ENCODE measurements around the gene LST1. TPM values are rescaled to one million over a fixed set of nuclear protein-coding genes. Genes with fewer than 3 reads are reported as not detected.

Gene LST1
- total RNA-seq, 4 donors from 2014 or later, result 1.9 to 9.3 (median 6.8) TPM

- H3K9me3 ChIP-seq, result no peaks in the 10 kb centered on the region
- DNase-seq (ENCODE audit: extremely low spot score), result no peak
- peak overlapping the region in 2 of 4 donors; percentile 28 to 34 for H3K27ac ChIP-seq (replicated peaks in 1 of 4)
- peak overlapping the region; percentile 9 to 40 (median 17) for H3K4me3 ChIP-seq
- TF ChIP-seq, protein P1, sequence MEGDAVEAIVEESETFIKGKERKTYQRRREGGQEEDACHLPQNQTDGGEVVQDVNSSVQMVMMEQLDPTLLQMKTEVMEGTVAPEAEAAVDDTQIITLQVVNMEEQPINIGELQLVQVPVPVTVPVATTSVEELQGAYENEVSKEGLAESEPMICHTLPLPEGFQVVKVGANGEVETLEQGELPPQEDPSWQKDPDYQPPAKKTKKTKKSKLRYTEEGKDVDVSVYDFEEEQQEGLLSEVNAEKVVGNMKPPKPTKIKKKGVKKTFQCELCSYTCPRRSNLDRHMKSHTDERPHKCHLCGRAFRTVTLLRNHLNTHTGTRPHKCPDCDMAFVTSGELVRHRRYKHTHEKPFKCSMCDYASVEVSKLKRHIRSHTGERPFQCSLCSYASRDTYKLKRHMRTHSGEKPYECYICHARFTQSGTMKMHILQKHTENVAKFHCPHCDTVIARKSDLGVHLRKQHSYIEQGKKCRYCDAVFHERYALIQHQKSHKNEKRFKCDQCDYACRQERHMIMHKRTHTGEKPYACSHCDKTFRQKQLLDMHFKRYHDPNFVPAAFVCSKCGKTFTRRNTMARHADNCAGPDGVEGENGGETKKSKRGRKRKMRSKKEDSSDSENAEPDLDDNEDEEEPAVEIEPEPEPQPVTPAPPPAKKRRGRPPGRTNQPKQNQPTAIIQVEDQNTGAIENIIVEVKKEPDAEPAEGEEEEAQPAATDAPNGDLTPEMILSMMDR (IDR thresholded peaks at IDR 0.05), result no peak
- TF ChIP-seq EP300 (IDR thresholded peaks at IDR 0.05), result no peak
- no peak for TF ChIP-seq POLR2A (IDR thresholded peaks at IDR 0.05; ENCODE audit: low read depth)
- TF ChIP-seq POLR2AphosphoS5 (IDR thresholded peaks at IDR 0.05), result no peak
- WGBS, result 57% methylated on average over 7 of the region's 7 CpGs
- no peaks in the 10 kb centered on the region for H3K36me3 ChIP-seq
- no peaks in the 10 kb centered on the region for H3K27me3 ChIP-seq
- intact Hi-C loops (cut with DNase I), result no loop called here
- H3K4me1 ChIP-seq, result peaks cover 3 to 5% (median 4%) of the 10 kb centered on the region in 4 donors
These were observed 29.7 kb downstream of the LST1 start for GRCh38 chr6:31615748-31616147.

- no peaks in the 10 kb centered on the region for H3K27me3 ChIP-seq
- intact Hi-C loops (cut with DNase I), result no loop called here
- H3K27ac ChIP-seq (replicated peaks in 1 of 4), result no peak overlapping the region
- DNase-seq (ENCODE audit: extremely low spot score), result no peak
- no peaks in the 10 kb centered on the region for H3K9me3 ChIP-seq
- WGBS, result 72% methylated on average over 2 of the region's 2 CpGs
- peaks cover 10 to 13% (median 13%) of the 10 kb centered on the region in 4 donors for H3K4me1 ChIP-seq
- TF ChIP-seq EP300 (IDR thresholded peaks at IDR 0.05) (no peak), POLR2A (IDR thresholded peaks at IDR 0.05; ENCODE audit: low read depth) (no peak), POLR2AphosphoS5 (IDR thresholded peaks at IDR 0.05) (no peak)
- TF ChIP-seq, protein P1 (IDR thresholded peaks at IDR 0.05), result no peak
- H3K4me3 ChIP-seq, result no peak overlapping the region
- no peaks in the 10 kb centered on the region for H3K36me3 ChIP-seq
These were observed 30.9 kb downstream of the LST1 start for GRCh38 chr6:31617010-31617409.

- under 1% methylated on average over 50 of the region's 50 CpGs for WGBS
- H3K4me1 ChIP-seq, result peaks cover 15 to 32% (median 24%) of the 10 kb centered on the region in 4 donors
- peak overlapping the region; percentile 69 to 88 (median 77) for H3K4me3 ChIP-seq
- no peaks in the 10 kb centered on the region for H3K27me3 ChIP-seq
- H3K36me3 ChIP-seq, result peaks cover 15 to 25% (median 21%) of the 10 kb centered on the region in 4 donors
- TF ChIP-seq POLR2A (IDR thresholded peaks at IDR 0.05; ENCODE audit: low read depth) (peak; percentile 64), EP300 (IDR thresholded peaks at IDR 0.05) (no peak), POLR2AphosphoS5 (IDR thresholded peaks at IDR 0.05) (peak; percentile 86 to 94)
- TF ChIP-seq, protein P1 (IDR thresholded peaks at IDR 0.05), result no peak
- peak overlapping the region; percentile 92 to 99 (median 96) for H3K27ac ChIP-seq (replicated peaks in 1 of 4)
- intact Hi-C loops (cut with DNase I), result no loop called here
- H3K9me3 ChIP-seq, result no peaks in the 10 kb centered on the region
- peak; percentile 99 for DNase-seq (ENCODE audit: extremely low spot score)
These were observed 33.9 kb downstream of the LST1 start for GRCh38 chr6:31619805-31620585.

DNA sequence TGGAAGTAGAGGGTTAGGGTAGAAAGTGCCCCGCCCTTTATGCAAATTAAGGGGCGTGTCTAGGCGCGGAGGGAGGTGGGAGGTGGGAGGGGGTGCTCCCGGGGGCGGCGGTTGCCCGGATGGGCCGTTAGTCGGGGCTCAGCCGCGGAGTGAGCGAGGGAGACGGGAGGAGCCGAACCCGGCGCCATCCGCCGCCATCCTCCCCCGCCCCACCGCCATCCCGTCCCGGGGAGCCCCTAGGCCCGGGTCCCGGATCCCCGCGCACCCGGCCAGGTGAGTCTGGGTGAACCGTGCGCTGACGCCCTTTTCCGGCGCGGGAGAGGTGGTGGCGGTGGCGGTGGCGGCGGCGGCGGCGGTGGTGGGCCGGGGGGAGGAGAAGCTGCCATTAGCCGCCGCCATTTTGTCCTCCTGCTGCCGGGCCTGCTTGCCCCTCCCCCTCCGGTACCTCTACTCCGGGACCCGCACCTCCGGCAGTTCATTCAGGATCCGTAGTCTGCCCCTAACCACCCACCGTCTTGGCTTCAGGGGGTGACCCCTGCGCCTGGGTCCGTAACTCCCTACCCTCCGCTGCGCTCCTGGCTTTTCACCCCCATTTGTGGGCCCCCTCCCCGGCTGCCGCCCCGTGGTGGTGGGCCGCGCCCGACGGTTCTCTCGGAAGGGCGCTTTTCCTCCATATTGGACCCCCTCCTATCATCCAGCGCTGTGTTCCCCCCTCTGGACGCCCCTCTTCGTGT is 34.7 kb downstream of the LST1 start, which contains the start of gene PRRC2A:
PRRC2A (plus strand) TSS at position 130 of the 734 bp plus-strand sequence. CDS start 2,075 bp downstream, outside the sequence.
- peak within 1 kb of the TSS; percentile 92 to 99 (median 96) for H3K27ac ChIP-seq (replicated peaks in 1 of 4)
- intact Hi-C loops (cut with DNase I), result no loop called here
- H3K27me3 ChIP-seq, result no peaks in the 10 kb centered on the region
- H3K9me3 ChIP-seq, result no peaks in the 10 kb centered on the region
- WGBS, result 0% methylated on average over 25 of the region's 67 CpGs
- peak; percentile 94 for DNase-seq (ENCODE audit: extremely low spot score)
- TF ChIP-seq, protein P1 (IDR thresholded peaks at IDR 0.05), result no peak
- peak; percentile 91 for TF ChIP-seq POLR2A (IDR thresholded peaks at IDR 0.05; ENCODE audit: low read depth)
- peak; percentile 36 to 71 for TF ChIP-seq POLR2AphosphoS5 (IDR thresholded peaks at IDR 0.05)
- no peak for TF ChIP-seq EP300 (IDR thresholded peaks at IDR 0.05)
- H3K4me1 ChIP-seq, result peaks cover 15 to 32% (median 24%) of the 10 kb centered on the region in 4 donors
- H3K36me3 ChIP-seq, result peaks cover 23 to 33% (median 29%) of the 10 kb centered on the region in 4 donors
- H3K4me3 ChIP-seq, result peak within 1 kb of the TSS; percentile 69 to 88 (median 77)

All from esophagus muscularis mucosa (tissue), 4 donors.